22Rv1 (cell line): ENCODE measurements around the gene N4BP2.

ENCODE experiments used
- ZFX ChIP-seq: fragments of 450-650 bp; IDR thresholded peaks from 2 replicates; pipeline ENCODE4 v1.6.1; 2017; ENCODE audit warnings: antibody characterized with exemption, borderline replicate concordance
- TF ChIP-seq, protein P1 (sequence below): fragments of 450-650 bp; IDR thresholded peaks from 2 replicates; pipeline ENCODE4 v1.5.1; 2017; ENCODE audit warnings: mild to moderate bottlenecking

DNA sequence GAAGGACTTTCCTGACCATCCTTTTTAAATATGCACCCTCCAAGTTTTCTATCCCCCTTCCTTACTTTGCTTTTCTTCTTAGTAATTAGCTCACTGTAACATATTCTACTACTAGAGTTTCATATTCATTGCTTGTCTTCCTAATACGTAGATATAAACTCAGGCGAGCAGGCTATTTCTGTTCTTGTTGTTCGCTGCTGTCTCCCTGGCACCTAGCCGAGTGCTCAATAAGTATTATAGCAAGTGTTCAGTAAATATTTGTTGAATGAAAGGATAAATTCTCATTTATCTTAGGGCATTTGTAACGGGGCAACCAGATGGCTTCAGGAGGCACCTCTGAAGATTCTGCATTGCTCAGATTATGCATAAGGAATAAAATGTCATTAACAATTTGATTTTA, 133.4 kb downstream of the N4BP2 start:
- TF ChIP-seq, protein P1, sequence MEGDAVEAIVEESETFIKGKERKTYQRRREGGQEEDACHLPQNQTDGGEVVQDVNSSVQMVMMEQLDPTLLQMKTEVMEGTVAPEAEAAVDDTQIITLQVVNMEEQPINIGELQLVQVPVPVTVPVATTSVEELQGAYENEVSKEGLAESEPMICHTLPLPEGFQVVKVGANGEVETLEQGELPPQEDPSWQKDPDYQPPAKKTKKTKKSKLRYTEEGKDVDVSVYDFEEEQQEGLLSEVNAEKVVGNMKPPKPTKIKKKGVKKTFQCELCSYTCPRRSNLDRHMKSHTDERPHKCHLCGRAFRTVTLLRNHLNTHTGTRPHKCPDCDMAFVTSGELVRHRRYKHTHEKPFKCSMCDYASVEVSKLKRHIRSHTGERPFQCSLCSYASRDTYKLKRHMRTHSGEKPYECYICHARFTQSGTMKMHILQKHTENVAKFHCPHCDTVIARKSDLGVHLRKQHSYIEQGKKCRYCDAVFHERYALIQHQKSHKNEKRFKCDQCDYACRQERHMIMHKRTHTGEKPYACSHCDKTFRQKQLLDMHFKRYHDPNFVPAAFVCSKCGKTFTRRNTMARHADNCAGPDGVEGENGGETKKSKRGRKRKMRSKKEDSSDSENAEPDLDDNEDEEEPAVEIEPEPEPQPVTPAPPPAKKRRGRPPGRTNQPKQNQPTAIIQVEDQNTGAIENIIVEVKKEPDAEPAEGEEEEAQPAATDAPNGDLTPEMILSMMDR: no peak
- TF ChIP-seq ZFX: no peak
